Activated T-helper 1 cell treated with anti-CD3 and anti-CD28 coated beads, Interleukin-12 subunit alpha, Interleukin-12 subunit beta, Interleukin-2, Interleukin-4 antibody, amounts not matched to agents 30 ng/mL and 10 ng/mL and 1 ng/mL, durations not matched to agents 14 hours and 24 hours and 36 hours (primary cell): Measurements from ENCODE around the gene SLC25A21. TPM values are rescaled to one million over a fixed set of nuclear protein-coding genes. Genes with fewer than 3 reads are reported as not detected.
"Not testable (repeated sequence)": the region's sequence is repeated elsewhere in the genome, so short reads cannot be mapped to it uniquely, and the experiment has no call there.

Experiments
- DNase-seq: peaks from one replicate; pipeline ENCODE4 v3.0.0; 2021; ENCODE audit warnings: low spot score
- H3K27ac Mint-ChIP-seq: one replicate; pipeline ENCODE4 v1.8.0; 2021; ENCODE audit warnings: mild to moderate bottlenecking, mixed read lengths
- H3K27me3 Mint-ChIP-seq: one replicate; pipeline ENCODE4 v1.8.0; 2022; ENCODE audit warnings: mild to moderate bottlenecking, moderate library complexity, mixed read lengths; ENCODE audit not compliant: insufficient read depth
- H3K36me3 Mint-ChIP-seq: one replicate; pipeline ENCODE4 v1.8.0; 2021; ENCODE audit warnings: low read depth, mixed read lengths
- H3K4me1 Mint-ChIP-seq: one replicate; pipeline ENCODE4 v1.8.0; 2021; ENCODE audit warnings: low read depth, mixed read lengths
- H3K4me3 Mint-ChIP-seq: one replicate; pipeline ENCODE4 v1.8.0; 2021; ENCODE audit warnings: mild to moderate bottlenecking, moderate library complexity, mixed read lengths
- H3K9me3 Mint-ChIP-seq: one replicate; pipeline ENCODE4 v1.8.0; 2021; ENCODE audit warnings: mixed read lengths
- intact Hi-C: fragments of 100-400 bp; cut with micrococcal nuclease; formaldehyde crosslinking; loops from one replicate; pipeline ENCODE4 v1.15.1; 2024
- total RNA-seq: library from RNA; stranded (reverse); gene quantifications from 2 replicates; pipeline ENCODE4 v1.2.3, GENCODE V29; 2022

SLC25A21 gene
- total RNA-seq, 1 donor from 2014 or later, result not detected

- H3K27ac Mint-ChIP-seq, result no peak overlapping the region
- no peak overlapping the region for H3K4me3 Mint-ChIP-seq
- no peaks in the 10 kb centered on the region for H3K36me3 Mint-ChIP-seq
- H3K27me3 Mint-ChIP-seq, result no peaks in the 10 kb centered on the region
- no peak for DNase-seq
- H3K9me3 Mint-ChIP-seq, result no peaks in the 10 kb centered on the region
- intact Hi-C loops, result no loop called here
- H3K4me1 Mint-ChIP-seq, result no peaks in the 10 kb centered on the region
Observed at GRCh38 chr14:37147310-37147880, 25.0 kb downstream of the SLC25A21 start.

DNA sequence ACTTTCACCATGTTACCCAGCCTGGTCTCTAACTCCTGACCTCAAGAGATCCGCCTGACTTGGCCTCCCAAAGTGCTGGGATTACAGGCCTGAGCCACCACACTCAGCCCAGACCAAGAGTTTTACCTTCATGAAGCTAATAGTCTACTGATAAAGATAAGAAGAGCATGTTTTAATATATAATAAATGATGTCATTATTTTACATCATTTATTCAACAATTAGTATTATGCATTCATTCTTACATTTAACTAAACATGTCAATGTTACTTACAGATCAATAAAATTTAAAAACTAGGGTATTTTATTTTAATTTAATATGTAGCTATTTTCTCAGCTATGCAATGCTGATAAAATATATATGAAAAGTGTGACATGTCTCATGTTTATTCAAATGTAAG lies 26.0 kb downstream of the SLC25A21 start:
- H3K4me3 Mint-ChIP-seq, H3K27me3 Mint-ChIP-seq, H3K27ac Mint-ChIP-seq, H3K36me3 Mint-ChIP-seq, DNase-seq, intact Hi-C loops, H3K9me3 Mint-ChIP-seq, H3K4me1 Mint-ChIP-seq: not testable (repeated sequence)

- H3K27me3 Mint-ChIP-seq, result no peaks in the 10 kb centered on the region
- no peak for DNase-seq
- intact Hi-C loops, result no loop called here
- H3K9me3 Mint-ChIP-seq, result no peaks in the 10 kb centered on the region
- H3K36me3 Mint-ChIP-seq, result no peaks in the 10 kb centered on the region
- H3K4me1 Mint-ChIP-seq, result no peaks in the 10 kb centered on the region
- H3K4me3 Mint-ChIP-seq, result no peak overlapping the region
- H3K27ac Mint-ChIP-seq, result no peak overlapping the region
Observed at GRCh38 chr14:37145395-37145794, 27.0 kb downstream of the SLC25A21 start.

DNA sequence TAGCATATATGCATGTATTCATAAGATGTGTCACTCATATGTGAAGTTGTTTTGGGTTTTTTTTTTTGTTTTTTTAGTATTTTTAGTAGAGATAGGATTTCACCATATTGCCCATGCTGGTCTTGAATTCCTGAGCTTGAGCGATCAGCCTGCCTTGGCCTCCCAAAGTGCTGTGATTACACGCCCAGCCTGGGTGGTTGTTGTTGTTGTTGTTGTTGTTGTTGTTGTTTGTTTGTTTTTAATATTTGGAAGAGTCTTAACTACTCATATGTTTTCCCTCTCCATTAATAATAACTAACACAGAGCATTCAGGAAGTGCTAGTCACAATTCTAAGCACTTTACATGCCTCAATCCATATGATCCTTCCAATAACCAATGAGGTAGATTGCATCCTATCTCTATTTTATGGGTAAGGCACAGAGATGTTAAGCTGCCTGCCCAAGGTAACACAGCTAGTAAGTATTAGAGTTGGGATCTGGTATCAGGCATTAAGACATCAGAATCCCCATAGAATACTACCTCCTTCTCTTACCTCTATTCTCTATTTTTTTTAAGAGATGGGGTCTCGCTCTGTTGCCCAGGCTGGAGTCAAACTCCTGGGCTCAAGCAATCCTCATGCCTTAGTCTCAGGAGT lies 27.6 kb downstream of the SLC25A21 start:
- H3K4me3 Mint-ChIP-seq, result no peak overlapping the region
- H3K27ac Mint-ChIP-seq, result no peak overlapping the region
- no peak for DNase-seq
- no peaks in the 10 kb centered on the region for H3K36me3 Mint-ChIP-seq
- no peaks in the 10 kb centered on the region for H3K27me3 Mint-ChIP-seq
- H3K4me1 Mint-ChIP-seq, result no peaks in the 10 kb centered on the region
- intact Hi-C loops, result no loop called here
- no peaks in the 10 kb centered on the region for H3K9me3 Mint-ChIP-seq

GRCh38 chr14:37143475-37143874 lies 28.9 kb downstream of the SLC25A21 start:
- intact Hi-C loops, result no loop called here
- no peak overlapping the region for H3K27ac Mint-ChIP-seq

GRCh38 chr14:37142835-37143401 lies 29.5 kb downstream of the SLC25A21 start:
- no peaks in the 10 kb centered on the region for H3K9me3 Mint-ChIP-seq
- no peaks in the 10 kb centered on the region for H3K4me1 Mint-ChIP-seq

More at GRCh38 chr14:37143475-37143874, 28.9 kb downstream of the SLC25A21 start:
- no peaks in the 10 kb centered on the region for H3K36me3 Mint-ChIP-seq
- no peak overlapping the region for H3K4me3 Mint-ChIP-seq
- DNase-seq, result no peak
- H3K9me3 Mint-ChIP-seq, result no peaks in the 10 kb centered on the region
- no peaks in the 10 kb centered on the region for H3K27me3 Mint-ChIP-seq
- H3K4me1 Mint-ChIP-seq, result no peaks in the 10 kb centered on the region

DNA sequence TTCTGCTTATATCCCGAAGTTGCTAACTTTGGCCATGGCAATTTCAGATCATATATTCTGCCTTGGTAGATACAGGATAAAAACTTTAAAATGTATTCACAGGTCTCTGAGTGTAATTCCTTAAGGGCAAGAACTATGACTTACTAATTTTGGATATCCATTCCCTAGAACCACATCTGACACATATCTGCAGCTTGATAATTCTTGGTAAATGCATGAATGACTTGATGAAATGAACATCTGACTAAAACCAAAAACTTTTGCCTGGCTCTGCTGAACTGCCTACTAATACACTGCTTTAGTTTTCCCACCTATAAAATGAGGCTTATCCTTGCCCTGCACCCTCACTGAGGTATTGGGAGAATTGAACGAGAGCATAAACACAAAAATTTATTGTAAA lies 32.2 kb downstream of the SLC25A21 start:
- no peak overlapping the region for H3K4me3 Mint-ChIP-seq

More at GRCh38 chr14:37142835-37143401, 29.5 kb downstream of the SLC25A21 start:
- no peak for DNase-seq
- Mint-ChIP-seq H3K27me3 (no peaks in the 10 kb centered on the region), H3K4me3 (no peak overlapping the region), H3K36me3 (no peaks in the 10 kb centered on the region), H3K27ac (no peak overlapping the region)
- intact Hi-C loops, result no loop called here

GRCh38 chr14:37139710-37140109 lies 32.7 kb downstream of the SLC25A21 start:
- H3K27ac Mint-ChIP-seq, result no peak overlapping the region
- intact Hi-C loops, result no loop called here
- no peaks in the 10 kb centered on the region for H3K27me3 Mint-ChIP-seq
- H3K4me1 Mint-ChIP-seq, result no peaks in the 10 kb centered on the region
- no peaks in the 10 kb centered on the region for H3K36me3 Mint-ChIP-seq
- DNase-seq, result no peak
- no peaks in the 10 kb centered on the region for H3K9me3 Mint-ChIP-seq
- H3K4me3 Mint-ChIP-seq, result no peak overlapping the region

More for the DNA sequence above, 32.2 kb downstream of the SLC25A21 start:
- intact Hi-C loops, result no loop called here
- H3K36me3 Mint-ChIP-seq, result no peaks in the 10 kb centered on the region
- no peaks in the 10 kb centered on the region for H3K4me1 Mint-ChIP-seq
- no peaks in the 10 kb centered on the region for H3K9me3 Mint-ChIP-seq
- H3K27me3 Mint-ChIP-seq, result no peaks in the 10 kb centered on the region
- DNase-seq, result no peak
- H3K27ac Mint-ChIP-seq, result no peak overlapping the region

DNA sequence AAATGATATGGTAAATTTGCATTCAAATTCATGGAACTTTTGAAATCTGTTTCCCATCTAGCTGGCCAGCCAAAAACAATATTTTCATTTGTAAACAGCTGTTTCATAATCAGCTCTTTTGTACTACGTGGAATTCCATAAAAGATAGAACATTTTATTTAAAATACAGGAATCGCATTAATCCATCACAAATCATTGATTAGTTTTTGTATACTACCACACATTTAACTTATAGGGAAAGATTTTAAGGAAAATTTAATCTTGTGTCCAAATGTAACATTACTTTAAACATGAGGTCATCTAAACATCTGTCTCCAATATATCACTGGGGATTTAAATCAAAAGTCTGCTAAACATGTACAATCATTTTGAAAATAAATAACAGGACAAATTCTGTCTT lies 33.5 kb downstream of the SLC25A21 start:
- Mint-ChIP-seq H3K36me3 (no peaks in the 10 kb centered on the region), H3K27me3 (no peaks in the 10 kb centered on the region), H3K4me3 (no peak overlapping the region), H3K9me3 (no peaks in the 10 kb centered on the region), H3K27ac (no peak overlapping the region), H3K4me1 (no peaks in the 10 kb centered on the region)
- intact Hi-C loops, result no loop called here
- DNase-seq, result no peak

GRCh38 chr14:37133284-37133913 lies 39.0 kb downstream of the SLC25A21 start:
- Mint-ChIP-seq H3K36me3 (no peaks in the 10 kb centered on the region), H3K4me1 (no peaks in the 10 kb centered on the region), H3K9me3 (no peaks in the 10 kb centered on the region), H3K27me3 (no peaks in the 10 kb centered on the region), H3K4me3 (no peak overlapping the region), H3K27ac (no peak overlapping the region)
- DNase-seq, result no peak
- intact Hi-C loops, result no loop called here

- Mint-ChIP-seq H3K36me3 (no peaks in the 10 kb centered on the region), H3K9me3 (no peaks in the 10 kb centered on the region), H3K27ac (no peak overlapping the region), H3K4me3 (no peak overlapping the region), H3K27me3 (no peaks in the 10 kb centered on the region), H3K4me1 (no peaks in the 10 kb centered on the region)
- no peak for DNase-seq
- intact Hi-C loops, result no loop called here
Observed at GRCh38 chr14:37131205-37131604, 41.2 kb downstream of the SLC25A21 start.

DNA sequence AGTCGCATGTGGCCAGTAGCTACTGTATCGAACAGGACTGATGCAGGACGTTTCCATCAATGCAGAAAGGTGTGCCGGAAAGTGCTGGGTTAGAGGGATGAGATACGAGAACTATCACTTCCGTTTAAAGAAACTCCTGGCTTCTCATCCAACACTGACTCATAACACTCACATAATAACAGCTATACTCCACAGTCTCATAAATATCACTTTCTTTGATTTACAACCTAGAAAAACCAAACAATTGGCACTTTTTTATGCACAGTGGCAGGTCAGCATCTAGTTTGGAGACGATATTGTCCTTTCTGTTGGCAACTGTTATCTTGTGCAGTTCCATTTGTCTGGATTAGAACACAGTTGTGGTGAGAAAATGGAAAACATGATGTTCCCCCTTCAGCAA lies 43.4 kb downstream of the SLC25A21 start:
- DNase-seq, result no peak
- intact Hi-C loops, result no loop called here
- Mint-ChIP-seq H3K4me3 (no peak overlapping the region), H3K4me1 (no peaks in the 10 kb centered on the region), H3K9me3 (no peaks in the 10 kb centered on the region), H3K27ac (no peak overlapping the region), H3K36me3 (no peaks in the 10 kb centered on the region), H3K27me3 (no peaks in the 10 kb centered on the region)

- H3K9me3 Mint-ChIP-seq, result peaks cover 4% of the 10 kb centered on the region
- intact Hi-C loops, result no loop called here
Observed at GRCh38 chr14:37124614-37125013, 47.8 kb downstream of the SLC25A21 start.

More at GRCh38 chr14:37124614-37125013, 47.8 kb downstream of the SLC25A21 start:
- Mint-ChIP-seq H3K27ac (no peak overlapping the region), H3K4me1 (no peaks in the 10 kb centered on the region), H3K4me3 (no peak overlapping the region), H3K27me3 (no peaks in the 10 kb centered on the region), H3K36me3 (no peaks in the 10 kb centered on the region)
- no peak for DNase-seq
